ENCODE data around the gene POLE2.
"Not testable (repeated sequence)": the region's sequence is repeated elsewhere in the genome, so short reads cannot be mapped to it uniquely, and the experiment has no call there.

Gene POLE2

DNA sequence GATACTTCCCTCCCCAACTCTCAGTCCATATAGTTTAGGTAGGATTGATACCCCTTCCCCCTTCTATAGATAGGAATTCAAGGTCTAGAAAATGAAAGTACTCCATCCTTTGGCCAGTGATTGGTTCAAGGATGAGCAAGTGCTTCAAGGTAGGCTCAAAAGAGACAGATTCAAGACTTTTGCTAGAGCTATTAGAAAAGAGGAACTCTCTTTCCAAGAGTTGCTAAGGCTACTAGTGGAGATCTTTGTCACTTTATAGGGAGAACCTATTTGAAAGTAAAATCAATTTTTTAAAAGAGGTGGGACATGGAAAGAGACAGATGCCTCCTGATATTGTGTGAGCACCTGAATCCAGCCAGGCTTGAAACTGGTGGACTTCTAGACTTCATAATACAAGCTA is 17.5 kb downstream of the POLE2 start:
- in situ Hi-C loops (cut with MboI; ENCODE audit: low sequenced_read_pairs): no loop called here

DNA sequence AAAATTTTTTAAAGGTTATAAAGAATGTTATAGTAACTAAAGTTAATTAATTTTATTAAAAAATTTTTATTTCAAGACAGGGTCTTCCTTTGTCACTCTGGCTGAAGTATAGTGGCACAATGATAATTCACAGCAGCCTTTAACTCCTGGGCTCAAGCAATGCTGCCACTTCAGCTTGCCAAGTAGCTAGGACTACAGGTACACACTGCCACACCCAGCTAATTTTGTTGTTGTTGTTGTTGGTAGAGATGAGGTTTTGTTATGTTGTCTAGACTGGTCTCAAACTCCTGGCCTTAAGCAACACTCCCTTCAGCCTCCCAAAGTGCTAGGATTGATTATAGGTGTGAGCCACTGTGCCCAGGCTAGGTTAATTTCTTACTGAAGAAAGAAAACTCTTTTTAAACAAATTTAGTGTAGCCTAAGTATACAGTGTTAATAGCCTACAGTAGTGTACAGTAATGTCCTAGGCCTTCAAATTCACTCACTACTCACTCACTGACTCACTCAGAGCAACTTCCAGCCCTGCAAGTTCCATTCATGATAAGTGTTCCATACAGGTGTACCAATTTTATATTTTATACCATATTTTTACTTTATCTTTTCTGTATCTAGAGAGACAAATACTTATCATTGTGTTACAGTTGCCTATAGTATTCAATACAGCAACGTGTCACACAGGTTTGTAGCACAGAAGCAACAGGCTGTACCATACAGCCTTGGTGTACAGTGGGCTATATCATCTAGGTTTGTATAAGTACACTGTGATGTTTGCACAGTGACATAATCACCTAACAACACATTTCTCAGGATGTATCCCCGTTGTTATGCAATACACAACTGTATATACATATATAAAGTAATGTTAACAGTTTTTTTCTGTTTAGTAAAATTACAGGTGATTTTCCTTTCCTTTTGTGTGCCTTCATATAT is 28.2 kb downstream of the POLE2 start:
- in situ Hi-C loops (cut with MboI; ENCODE audit: low sequenced_read_pairs): no loop called here

DNA sequence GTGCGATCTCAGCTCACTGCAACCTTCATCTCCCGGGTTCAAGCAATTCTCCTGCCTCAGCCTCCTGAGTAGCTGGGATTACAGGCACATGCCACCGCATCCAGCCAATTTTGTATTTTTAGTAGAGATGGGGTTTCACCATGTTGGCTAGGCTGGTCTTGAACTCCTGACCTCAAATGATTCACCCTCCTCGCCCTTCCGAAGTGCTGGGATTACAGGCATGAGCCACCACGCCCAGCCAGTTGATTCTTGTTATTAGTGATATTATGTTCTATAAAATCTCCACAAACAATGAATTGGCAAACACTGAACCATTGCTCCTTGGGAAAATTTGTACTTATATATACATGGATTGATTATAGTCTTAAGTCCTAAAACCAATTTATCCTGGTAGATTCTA is 30.5 kb downstream of the POLE2 start:
- in situ Hi-C loops (cut with MboI; ENCODE audit: low sequenced_read_pairs): not testable (repeated sequence)

DNA sequence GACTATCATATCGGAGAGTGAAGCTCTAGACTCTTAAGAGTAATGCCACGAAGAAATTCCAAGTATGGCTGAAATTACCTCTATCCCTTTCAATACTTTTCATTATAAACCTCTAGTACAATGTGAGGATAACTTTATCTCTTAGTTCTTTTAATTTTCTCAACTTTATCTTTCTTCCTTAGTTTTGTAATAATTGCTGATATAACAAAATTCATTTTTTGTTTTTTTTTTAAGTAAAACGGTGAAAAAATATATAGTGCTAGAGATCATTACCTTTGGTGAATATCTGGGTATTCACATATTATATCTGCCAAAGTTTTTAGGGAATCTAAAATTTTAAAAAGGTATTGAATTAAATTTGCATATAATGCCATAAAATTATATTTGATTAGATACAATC is 33.5 kb downstream of the POLE2 start:
- in situ Hi-C loops (cut with MboI; ENCODE audit: low sequenced_read_pairs): no loop called here

DNA sequence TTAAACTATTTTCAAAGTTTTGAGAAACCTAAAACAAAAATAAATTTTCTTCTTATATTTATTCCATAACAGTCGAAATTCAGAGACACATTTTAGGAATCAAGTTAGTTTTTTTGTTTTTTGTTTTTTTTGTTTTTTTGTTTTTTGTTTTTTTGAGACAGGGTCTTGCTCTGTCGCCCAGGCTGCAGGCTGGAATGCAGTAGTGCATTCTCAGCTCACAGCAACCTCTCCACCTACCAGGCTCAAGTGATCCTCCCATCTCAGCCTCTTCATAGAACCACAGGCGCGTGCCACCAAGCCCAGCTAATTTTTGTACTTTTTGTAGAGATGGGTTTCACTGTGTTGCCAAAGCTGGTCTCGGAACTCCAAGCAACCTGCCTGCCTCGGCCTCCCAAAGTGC is 34.5 kb downstream of the POLE2 start:
- in situ Hi-C loops (cut with MboI; ENCODE audit: low sequenced_read_pairs): no loop called here

DNA sequence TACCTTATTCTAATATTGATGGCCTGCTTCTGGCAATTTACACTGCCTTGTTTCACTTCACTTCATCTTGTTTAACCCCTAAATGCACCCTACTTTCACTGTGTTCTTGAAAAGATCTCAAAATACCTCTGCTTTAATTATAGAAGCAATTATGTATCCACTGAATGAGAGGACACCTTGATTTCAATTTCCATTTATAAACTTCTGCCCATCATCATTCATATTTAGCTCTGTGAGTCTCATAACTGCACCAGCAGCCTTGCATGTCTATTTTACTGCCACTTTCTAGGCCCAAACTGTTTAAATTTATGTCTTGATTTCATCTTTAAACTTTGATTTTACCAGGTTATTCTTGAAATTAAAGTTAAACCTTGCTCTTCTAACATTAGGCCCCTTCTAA is 45.9 kb downstream of the POLE2 start:
- in situ Hi-C loops (cut with MboI; ENCODE audit: low sequenced_read_pairs): loop anchor here (25.0 kb wide), 1 partner anchor 470 kb away; the partner anchor contains the start of gene VCPKMT

DNA sequence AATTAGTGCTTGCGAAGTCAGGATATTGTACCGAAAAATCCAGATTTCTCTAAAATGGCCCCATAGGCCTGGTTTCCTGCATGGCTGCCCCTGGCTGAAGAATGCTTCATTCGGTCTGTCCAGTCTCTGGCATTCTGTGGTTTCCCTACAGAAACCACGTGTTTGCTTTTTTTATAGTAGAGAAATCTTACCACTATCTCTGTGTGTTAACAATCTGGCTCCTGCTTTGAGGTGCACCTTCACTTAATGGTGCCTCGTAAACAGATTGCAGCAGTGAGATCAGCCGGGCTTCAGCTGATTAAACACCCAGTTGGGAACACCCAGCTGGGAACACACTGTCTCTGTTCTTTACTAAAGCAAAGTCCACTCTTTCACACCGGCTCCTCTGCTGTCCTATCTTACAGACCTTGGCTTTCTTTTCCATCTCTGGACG is 46.3 kb downstream of the POLE2 start:
- in situ Hi-C loops (cut with MboI; ENCODE audit: low sequenced_read_pairs): loop anchor here (25.0 kb wide), 1 partner anchor 471 kb away; the partner anchor contains the start of gene VCPKMT

DNA sequence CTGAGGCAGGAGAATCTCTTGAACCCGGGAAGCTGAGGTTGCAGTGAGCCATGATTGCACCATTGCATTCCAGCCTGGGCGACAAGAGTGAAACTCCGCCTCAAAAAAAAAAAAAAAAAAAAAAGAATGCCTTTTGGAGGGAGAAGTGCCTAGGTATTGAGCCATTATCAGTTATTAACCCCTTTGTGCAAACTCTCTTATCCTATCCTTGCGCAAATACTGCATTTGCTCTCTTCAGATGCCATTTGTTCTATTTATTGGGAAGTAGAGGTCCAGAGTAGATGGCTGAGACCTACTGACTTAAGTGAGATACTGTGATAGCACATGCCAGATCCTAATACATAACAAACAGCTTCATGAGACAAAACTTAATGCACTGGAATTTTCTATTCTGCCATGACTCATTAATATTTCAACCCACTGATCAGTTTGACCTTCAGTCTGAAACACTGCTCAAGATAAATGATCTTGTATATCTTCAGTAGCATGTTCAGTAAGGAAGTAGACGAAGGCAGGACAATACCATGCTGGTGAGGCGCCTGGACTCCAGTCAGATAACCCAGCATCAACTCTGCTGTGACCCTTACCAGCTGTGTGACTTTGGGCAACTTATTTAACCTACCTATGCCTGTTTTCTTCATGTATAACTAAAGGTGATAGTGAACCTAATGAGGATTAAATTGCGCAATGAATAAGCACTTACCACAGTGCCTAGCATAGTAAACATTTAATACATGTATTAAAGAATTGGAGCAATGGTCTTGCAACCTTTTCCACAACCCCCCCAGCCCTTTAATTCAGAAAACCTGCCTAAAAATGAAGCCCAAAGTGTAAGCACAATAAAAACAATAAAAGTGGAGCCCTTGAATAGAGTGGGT is 47.2 kb downstream of the POLE2 start:
- in situ Hi-C loops (cut with MboI; ENCODE audit: low sequenced_read_pairs): loop anchor here (25.0 kb wide), 1 partner anchor 472 kb away; the partner anchor contains the start of gene VCPKMT

DNA sequence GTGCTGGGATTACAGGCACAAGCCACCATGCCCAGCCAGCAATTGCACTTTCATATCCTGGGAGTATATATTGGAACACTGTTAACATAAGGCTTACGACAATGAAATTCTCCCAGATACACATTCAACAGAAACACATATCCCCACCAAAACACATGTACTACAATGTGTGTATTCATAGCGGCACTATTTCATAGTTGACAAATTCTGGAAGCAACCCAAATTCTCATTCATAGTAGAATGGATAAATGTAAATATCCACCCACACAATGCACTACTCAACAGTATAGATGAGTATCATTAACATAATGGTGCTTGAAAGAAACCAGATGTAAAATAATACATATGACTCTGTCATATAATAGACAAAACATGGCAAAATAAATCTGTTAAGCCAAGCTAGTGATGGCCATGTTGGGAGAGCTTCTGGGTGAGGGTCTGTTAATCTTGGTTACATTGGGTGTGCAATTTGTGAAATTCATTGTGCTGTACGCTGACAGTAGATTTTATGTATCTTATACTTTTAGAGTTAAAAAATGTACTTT is 50.4 kb downstream of the POLE2 start:
- in situ Hi-C loops (cut with MboI; ENCODE audit: low sequenced_read_pairs): loop anchor here (25.0 kb wide), 1 partner anchor 475 kb away; the partner anchor contains the start of gene VCPKMT

DNA sequence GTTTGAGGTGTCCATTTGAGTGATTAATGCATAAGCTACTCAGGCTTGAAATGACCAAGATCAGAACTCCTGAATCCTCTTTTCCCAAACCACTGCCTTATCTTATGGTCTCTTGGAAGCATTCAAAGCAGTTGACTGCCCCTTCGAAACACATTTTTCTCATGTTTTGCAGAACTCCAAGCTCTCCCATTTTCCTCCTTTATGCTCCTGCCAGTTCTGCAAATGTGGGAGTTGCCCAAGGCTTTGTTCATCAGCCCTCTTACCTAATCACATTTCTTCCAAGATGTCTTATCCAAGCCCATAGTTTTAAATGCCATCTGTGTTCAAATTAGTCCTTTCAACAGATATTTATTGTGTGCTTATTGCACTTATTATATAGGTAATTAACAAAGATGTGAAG is 51.1 kb downstream of the POLE2 start:
- in situ Hi-C loops (cut with MboI; ENCODE audit: low sequenced_read_pairs): loop anchor here (25.0 kb wide), 1 partner anchor 475 kb away; the partner anchor contains the start of gene VCPKMT

DNA sequence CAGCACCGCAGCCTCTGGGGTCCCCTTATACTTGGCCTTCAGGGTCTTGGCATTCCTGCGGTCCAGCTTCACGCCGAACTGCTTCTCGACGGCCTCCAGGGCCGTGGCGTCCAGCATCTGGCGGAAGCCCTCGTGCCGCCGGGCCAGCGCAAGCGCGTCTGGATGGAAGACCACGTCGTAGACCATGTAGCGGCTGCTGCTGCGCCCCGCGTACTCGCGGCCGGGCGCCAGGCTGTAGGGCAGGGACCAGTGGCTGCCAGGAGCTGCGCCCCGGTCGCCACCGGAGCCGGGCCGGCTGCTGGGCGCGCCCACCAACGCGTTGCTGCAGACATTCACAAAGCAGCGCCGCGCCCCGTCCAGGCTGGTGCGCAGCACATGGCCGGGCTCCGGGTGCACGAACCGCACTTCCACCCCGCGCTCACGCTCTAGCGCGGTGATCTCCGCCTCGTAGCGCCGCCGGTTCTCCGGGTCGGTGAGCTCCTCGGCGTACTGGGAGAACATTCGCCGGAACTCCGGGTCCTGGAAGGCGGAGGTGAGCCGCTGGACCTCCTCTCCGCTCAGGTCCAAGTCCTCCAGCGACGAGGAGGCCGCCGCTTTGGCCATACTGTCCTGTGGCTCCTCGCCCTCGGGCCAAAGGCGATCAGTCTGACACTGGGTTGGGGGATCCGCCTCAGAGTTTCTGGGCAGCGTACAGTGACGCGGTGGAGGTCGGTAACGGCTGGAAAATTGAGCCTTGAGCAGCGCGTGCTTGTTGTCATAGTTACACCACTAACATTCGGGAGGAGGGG is 53.3 kb downstream of the POLE2 start, which contains the start of gene DNAAF2:
Gene DNAAF2, minus strand, starts transcription at position 698 of the 788 bp plus-strand sequence. Its CDS starts 95 bp downstream, at position 603.
- in situ Hi-C loops (cut with MboI; ENCODE audit: low sequenced_read_pairs): loop anchor here (25.0 kb wide), 1 partner anchor 478 kb away; the partner anchor contains the start of gene VCPKMT

DNA sequence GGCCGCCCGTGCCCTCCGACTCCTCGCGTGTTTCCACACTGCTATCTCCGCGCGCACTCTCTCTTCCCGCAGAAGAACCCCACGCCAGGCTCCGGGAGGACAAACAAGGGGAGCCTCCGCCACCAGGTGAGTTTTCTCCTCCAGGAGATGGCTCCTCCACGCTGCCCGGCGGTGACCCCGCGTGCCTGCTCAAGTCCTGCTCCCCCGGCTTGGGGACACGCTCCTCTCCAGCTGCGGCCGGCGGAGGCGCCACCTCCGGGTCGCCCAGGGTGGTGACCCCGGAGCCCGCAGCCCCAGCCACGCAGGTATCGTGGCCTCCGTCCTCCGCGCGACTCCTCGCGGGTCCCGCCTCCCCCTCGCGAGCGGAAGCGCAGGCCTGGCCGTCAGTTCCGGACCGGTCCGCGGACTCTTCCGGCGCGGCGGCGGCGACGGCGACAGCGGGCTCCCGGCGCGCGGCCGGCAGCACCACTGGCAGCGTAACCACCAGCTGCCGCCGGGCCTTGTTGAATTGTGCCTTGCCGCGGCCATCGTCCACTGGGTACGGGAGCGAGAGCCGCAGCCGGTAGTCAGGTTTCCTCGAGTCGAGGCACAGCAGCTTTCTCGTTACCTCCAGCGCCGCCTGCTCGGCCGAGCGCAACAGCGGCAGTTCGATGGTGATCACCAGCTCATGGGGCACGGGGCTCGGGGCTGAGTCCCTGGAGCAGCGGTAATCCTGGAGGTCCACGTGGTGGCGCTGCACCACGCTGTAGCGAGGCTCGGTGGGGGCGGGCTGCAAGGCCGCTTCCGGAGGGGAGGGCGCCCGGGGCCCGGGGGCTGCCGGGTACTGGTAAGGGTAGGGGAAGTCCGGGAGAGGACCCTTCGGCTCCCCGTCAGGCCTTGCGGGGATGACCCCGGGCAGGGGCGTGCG is 54.1 kb downstream of the POLE2 start:
- in situ Hi-C loops (cut with MboI; ENCODE audit: low sequenced_read_pairs): loop anchor here (25.0 kb wide), 1 partner anchor 478 kb away; the partner anchor contains the start of gene VCPKMT

DNA sequence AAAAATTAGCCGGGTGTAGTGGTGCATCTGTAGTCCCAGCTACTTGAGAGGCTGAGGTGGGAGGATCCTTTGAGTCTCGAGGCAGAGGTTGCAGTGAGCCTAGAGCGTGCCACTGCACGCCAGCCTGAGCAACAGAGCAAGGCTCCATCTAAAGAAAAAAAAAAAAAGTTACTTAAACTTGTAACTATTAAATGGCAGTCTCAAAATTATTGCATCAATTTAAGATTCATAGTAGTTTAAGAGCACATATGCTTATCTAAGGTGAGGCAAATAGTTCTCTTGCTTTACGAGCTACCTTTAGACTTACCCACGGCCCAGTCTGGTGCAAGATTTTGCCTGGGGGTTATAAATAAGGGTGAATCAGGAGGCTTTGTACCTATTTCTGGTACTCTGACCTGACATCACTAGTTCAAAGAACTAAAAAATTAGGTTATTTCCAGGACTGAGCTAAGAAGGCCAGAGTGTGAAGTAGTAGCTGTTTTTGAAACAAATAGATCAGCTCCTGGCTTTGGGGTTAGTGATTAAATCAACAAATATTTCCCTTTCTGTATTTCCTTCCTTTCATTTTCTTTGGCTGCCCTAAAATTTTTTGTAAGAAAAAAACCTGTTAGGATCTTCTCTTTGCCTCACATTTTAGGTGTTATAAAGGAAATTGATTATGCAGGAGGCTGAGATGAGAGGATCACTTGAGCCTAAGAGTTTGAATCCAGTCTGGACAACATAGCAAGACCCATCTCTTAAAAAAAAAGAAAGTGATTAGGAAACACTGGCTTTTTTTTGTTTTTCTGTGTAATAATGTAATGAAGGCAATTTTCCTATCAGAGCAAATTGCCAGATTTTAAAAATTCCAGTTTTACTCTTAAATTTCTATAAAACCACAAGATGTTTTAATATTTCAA is 63.8 kb downstream of the POLE2 start:
- in situ Hi-C loops (cut with MboI; ENCODE audit: low sequenced_read_pairs): no loop called here

DNA sequence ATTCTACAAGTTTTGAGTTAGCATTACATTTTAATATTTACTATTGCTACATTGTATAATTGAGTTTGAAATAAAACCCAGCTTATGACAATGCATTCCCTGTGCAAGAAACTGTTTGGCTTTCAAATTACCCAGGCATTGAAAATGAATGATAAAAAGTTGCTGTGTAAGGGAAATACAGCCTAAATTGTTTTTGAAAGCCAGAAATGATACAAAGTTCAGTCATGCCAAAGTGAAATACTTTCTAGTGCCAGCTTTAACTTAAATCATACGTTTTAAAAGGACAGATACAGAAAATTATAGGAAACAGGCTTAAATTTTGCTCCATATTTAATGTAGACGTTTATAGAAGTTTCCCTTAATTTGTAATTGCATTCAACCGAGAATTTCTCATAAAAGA is 64.6 kb downstream of the POLE2 start:
- in situ Hi-C loops (cut with MboI; ENCODE audit: low sequenced_read_pairs): no loop called here

DNA sequence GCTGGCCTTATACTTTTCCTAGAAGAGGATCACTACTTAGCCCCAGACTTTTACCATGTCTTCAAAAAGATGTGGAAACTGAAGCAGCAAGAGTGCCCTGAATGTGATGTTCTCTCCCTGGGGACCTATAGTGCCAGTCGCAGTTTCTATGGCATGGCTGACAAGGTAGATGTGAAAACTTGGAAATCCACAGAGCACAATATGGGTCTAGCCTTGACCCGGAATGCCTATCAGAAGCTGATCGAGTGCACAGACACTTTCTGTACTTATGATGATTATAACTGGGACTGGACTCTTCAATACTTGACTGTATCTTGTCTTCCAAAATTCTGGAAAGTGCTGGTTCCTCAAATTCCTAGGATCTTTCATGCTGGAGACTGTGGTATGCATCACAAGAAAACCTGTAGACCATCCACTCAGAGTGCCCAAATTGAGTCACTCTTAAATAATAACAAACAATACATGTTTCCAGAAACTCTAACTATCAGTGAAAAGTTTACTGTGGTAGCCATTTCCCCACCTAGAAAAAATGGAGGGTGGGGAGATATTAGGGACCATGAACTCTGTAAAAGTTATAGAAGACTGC is 65.9 kb downstream of the POLE2 start:
- in situ Hi-C loops (cut with MboI; ENCODE audit: low sequenced_read_pairs): no loop called here

DNA sequence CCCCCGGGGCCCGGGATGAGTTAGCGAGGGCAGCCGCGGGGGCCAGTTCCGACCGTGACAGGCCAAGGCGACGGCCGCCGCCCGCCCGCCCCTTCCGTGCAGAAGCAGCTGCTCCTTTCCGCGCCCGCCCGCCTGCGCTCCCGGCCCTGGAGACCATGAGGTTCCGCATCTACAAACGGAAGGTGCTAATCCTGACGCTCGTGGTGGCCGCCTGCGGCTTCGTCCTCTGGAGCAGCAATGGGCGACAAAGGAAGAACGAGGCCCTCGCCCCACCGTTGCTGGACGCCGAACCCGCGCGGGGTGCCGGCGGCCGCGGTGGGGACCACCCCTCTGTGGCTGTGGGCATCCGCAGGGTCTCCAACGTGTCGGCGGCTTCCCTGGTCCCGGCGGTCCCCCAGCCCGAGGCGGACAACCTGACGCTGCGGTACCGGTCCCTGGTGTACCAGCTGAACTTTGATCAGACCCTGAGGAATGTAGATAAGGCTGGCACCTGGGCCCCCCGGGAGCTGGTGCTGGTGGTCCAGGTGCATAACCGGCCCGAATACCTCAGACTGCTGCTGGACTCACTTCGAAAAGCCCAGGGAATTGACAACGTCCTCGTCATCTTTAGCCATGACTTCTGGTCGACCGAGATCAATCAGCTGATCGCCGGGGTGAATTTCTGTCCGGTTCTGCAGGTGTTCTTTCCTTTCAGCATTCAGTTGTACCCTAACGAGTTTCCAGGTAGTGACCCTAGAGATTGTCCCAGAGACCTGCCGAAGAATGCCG is 66.7 kb downstream of the POLE2 start:
- in situ Hi-C loops (cut with MboI; ENCODE audit: low sequenced_read_pairs): no loop called here

Data from HL-60/S4 (cell line).